ENCODE data around the gene IPO13.

Gene IPO13

GRCh38 chr1:43994071-43994470 lies 47.3 kb downstream of the IPO13 start:
- H3K9me3 Mint-ChIP-seq = no peaks in the 10 kb centered on the region
- H3K4me1 Mint-ChIP-seq = peaks cover 45% of the 10 kb centered on the region
- H3K36me3 Mint-ChIP-seq (ENCODE audit: low read depth) = no peaks in the 10 kb centered on the region
- peaks cover 10% of the 10 kb centered on the region for H3K27me3 Mint-ChIP-seq (ENCODE audit: low read depth, poor library complexity)
- no peak overlapping the region for H3K27ac Mint-ChIP-seq
- H3K4me3 Mint-ChIP-seq = no peak overlapping the region
- TF ChIP-seq CTCF (IDR thresholded peaks at IDR 0.05) = no peak
- no peak for DNase-seq

GRCh38 chr1:43994794-43995790 lies 48.3 kb downstream of the IPO13 start:
- Mint-ChIP-seq H3K27me3 (ENCODE audit: low read depth, poor library complexity) (peaks cover 6% of the 10 kb centered on the region), H3K4me3 (no peak overlapping the region), H3K36me3 (ENCODE audit: low read depth) (no peaks in the 10 kb centered on the region), H3K4me1 (peaks cover 45% of the 10 kb centered on the region), H3K9me3 (no peaks in the 10 kb centered on the region), H3K27ac (peak overlapping the region; percentile 68)
- DNase-seq = no peak
- TF ChIP-seq CTCF (IDR thresholded peaks at IDR 0.05) = peak; percentile 14

GRCh38 chr1:43995984-43996732 lies 49.4 kb downstream of the IPO13 start:
- Mint-ChIP-seq H3K4me3 (peak overlapping the region; percentile 38), H3K4me1 (peaks cover 45% of the 10 kb centered on the region), H3K9me3 (no peaks in the 10 kb centered on the region), H3K27ac (peak overlapping the region; percentile 84), H3K27me3 (ENCODE audit: low read depth, poor library complexity) (peaks cover 6% of the 10 kb centered on the region), H3K36me3 (ENCODE audit: low read depth) (peaks cover 2% of the 10 kb centered on the region)
- TF ChIP-seq CTCF (IDR thresholded peaks at IDR 0.05) = no peak
- DNase-seq = no peak

- DNase-seq = no peak
- peaks cover 6% of the 10 kb centered on the region for H3K36me3 Mint-ChIP-seq (ENCODE audit: low read depth)
- no peaks in the 10 kb centered on the region for H3K9me3 Mint-ChIP-seq
- H3K27me3 Mint-ChIP-seq (ENCODE audit: low read depth, poor library complexity) = peaks cover 6% of the 10 kb centered on the region
- H3K4me1 Mint-ChIP-seq = peaks cover 45% of the 10 kb centered on the region
- no peak for TF ChIP-seq CTCF (IDR thresholded peaks at IDR 0.05)
- H3K4me3 Mint-ChIP-seq = no peak overlapping the region
- no peak overlapping the region for H3K27ac Mint-ChIP-seq
Observed at GRCh38 chr1:43996733-43997115, 50.0 kb downstream of the IPO13 start.

GRCh38 chr1:43997295-43997999 lies 50.7 kb downstream of the IPO13 start:
- Mint-ChIP-seq H3K27ac (no peak overlapping the region), H3K4me3 (no peak overlapping the region), H3K36me3 (ENCODE audit: low read depth) (peaks cover 11% of the 10 kb centered on the region), H3K9me3 (no peaks in the 10 kb centered on the region), H3K4me1 (peaks cover 40% of the 10 kb centered on the region), H3K27me3 (ENCODE audit: low read depth, poor library complexity) (peaks cover 6% of the 10 kb centered on the region)
- DNase-seq = no peak
- TF ChIP-seq CTCF (IDR thresholded peaks at IDR 0.05) = no peak
